Measurements from ENCODE around the gene SLC36A4. TPM values are rescaled to one million over a fixed set of nuclear protein-coding genes. Genes with fewer than 3 reads are reported as not detected.
"Not testable (repeated sequence)": the region's sequence is repeated elsewhere in the genome, so short reads cannot be mapped to it uniquely, and the experiment has no call there.

Gene SLC36A4
- total RNA-seq, 2 donors from 2014 or later: 9.5 to 15.1 TPM

GRCh38 chr11:93116641-93117441 lies 81.0 kb downstream of the SLC36A4 start:
- DNase-seq: peak; percentile 92
- Histone ChIP-seq H3K9ac (ENCODE audit: low read depth in 2 of 2, low read length in 2 of 2) (peak overlapping the region in 1 of 2 donors; percentile 44), H3K27ac (peak overlapping the region; percentile 17), H3K36me3 (no peaks in the 10 kb centered on the region), H3K27me3 (no peaks in the 10 kb centered on the region), H3K9me3 (no peaks in the 10 kb centered on the region), H3K4me3 (no peak overlapping the region), H3K4me1 (no peaks in the 10 kb centered on the region)
- TF ChIP-seq CTCF (IDR thresholded peaks at IDR 0.05): no peak
- intact Hi-C loops (cut with DNase I): no loop called here

- Histone ChIP-seq H3K4me3 (no peak overlapping the region), H3K27ac (no peak overlapping the region), H3K4me1 (no peaks in the 10 kb centered on the region), H3K9me3 (no peaks in the 10 kb centered on the region), H3K27me3 (no peaks in the 10 kb centered on the region), H3K9ac (ENCODE audit: low read depth in 2 of 2, low read length in 2 of 2) (no peak overlapping the region), H3K36me3 (no peaks in the 10 kb centered on the region)
- no peak for TF ChIP-seq CTCF (IDR thresholded peaks at IDR 0.05)
- DNase-seq: no peak
- intact Hi-C loops (cut with DNase I): no loop called here
Measured at GRCh38 chr11:93114304-93114703, 83.5 kb downstream of the SLC36A4 start.

- TF ChIP-seq CTCF (IDR thresholded peaks at IDR 0.05): no peak
Measured at GRCh38 chr11:93113824-93114223, 84.0 kb downstream of the SLC36A4 start.

GRCh38 chr11:93111147-93111546 lies 86.6 kb downstream of the SLC36A4 start:
- H3K27ac ChIP-seq; H3K9ac ChIP-seq (ENCODE audit: low read depth in 2 of 2, low read length in 2 of 2); H3K9me3 ChIP-seq; H3K4me1 ChIP-seq; H3K4me3 ChIP-seq; DNase-seq; intact Hi-C loops (cut with DNase I); H3K27me3 ChIP-seq; H3K36me3 ChIP-seq: not testable (repeated sequence)

More at GRCh38 chr11:93113824-93114223, 84.0 kb downstream of the SLC36A4 start:
- H3K9ac ChIP-seq (ENCODE audit: low read depth in 2 of 2, low read length in 2 of 2): no peak overlapping the region
- H3K4me3 ChIP-seq: no peak overlapping the region
- intact Hi-C loops (cut with DNase I): no loop called here
- no peak overlapping the region for H3K27ac ChIP-seq
- no peaks in the 10 kb centered on the region for H3K27me3 ChIP-seq
- H3K9me3 ChIP-seq: no peaks in the 10 kb centered on the region
- no peaks in the 10 kb centered on the region for H3K36me3 ChIP-seq
- H3K4me1 ChIP-seq: no peaks in the 10 kb centered on the region
- no peak for DNase-seq

- Histone ChIP-seq H3K9me3 (no peaks in the 10 kb centered on the region), H3K4me3 (no peak overlapping the region), H3K27me3 (no peaks in the 10 kb centered on the region), H3K9ac (ENCODE audit: low read depth in 2 of 2, low read length in 2 of 2) (no peak overlapping the region), H3K36me3 (no peaks in the 10 kb centered on the region), H3K27ac (no peak overlapping the region), H3K4me1 (no peaks in the 10 kb centered on the region)
- TF ChIP-seq CTCF (IDR thresholded peaks at IDR 0.05): no peak
- intact Hi-C loops (cut with DNase I): no loop called here
- DNase-seq: no peak
Measured at GRCh38 chr11:93100211-93100610, 97.6 kb downstream of the SLC36A4 start.

GRCh38 chr11:93099806-93100205 lies 98.0 kb downstream of the SLC36A4 start:
- no peak for DNase-seq
- no peaks in the 10 kb centered on the region for H3K36me3 ChIP-seq
- H3K9me3 ChIP-seq: no peaks in the 10 kb centered on the region
- H3K4me1 ChIP-seq: no peaks in the 10 kb centered on the region
- H3K27ac ChIP-seq: no peak overlapping the region
- TF ChIP-seq CTCF (IDR thresholded peaks at IDR 0.05): no peak
- H3K4me3 ChIP-seq: no peak overlapping the region
- intact Hi-C loops (cut with DNase I): loop anchor here (10.0 kb wide), 1 partner anchor 65 kb away; no protein-coding TSS in a partner anchor
- H3K27me3 ChIP-seq: no peaks in the 10 kb centered on the region
- H3K9ac ChIP-seq (ENCODE audit: low read depth in 2 of 2, low read length in 2 of 2): no peak overlapping the region

All from colonic mucosa (tissue), 4 donors.